HG02938 (cell line): Measurements from ENCODE around the gene RTN4RL1.

Experiments
- ATAC-seq: cut with Tn5 transposase; IDR thresholded peaks from one replicate; pipeline ENCODE4 v1.9.1; 2021; ENCODE audit warnings: mild to moderate bottlenecking, moderate library complexity; ENCODE audit not compliant: unreplicated experiment

The RTN4RL1 gene

DNA sequence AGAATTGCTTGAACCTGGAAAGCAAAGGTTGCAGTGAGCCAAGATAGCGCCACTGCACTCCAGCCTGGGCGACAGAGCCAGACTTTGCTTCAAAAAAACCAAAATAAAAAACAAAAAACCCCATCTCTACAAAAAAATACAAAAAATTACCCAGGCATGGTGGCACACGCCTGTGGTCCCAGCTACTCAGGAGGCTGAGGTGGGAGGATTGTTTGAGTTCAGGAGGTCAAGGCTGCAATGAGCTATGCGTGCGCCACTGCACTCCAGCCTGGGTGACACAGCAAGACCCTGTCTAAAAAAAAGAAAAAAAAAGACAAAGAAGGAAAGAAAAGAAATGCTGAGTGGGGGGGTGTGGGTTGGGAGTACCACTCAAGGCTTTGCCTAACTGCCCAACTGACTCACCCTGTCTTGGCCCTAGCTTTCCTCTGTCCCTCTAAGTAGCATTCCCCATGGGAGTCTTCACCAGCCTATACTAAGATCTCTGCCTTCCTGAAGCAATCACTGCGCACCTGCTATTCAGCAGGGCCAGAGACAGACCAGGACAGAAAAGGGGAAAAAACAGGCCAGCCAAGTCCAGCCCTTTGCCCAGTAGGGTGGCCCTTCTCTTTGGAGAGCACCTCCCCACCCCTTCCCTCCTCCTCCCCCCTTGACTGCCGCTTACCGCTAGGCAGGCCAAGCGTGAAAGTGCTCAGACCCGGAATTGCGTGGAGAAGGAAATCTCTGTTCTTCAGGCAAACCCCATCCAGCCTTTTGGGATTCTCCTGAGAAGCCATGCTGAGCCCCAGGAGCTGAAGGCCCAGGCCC lies 45.8 kb downstream of the RTN4RL1 start:
- no peak for ATAC-seq

DNA sequence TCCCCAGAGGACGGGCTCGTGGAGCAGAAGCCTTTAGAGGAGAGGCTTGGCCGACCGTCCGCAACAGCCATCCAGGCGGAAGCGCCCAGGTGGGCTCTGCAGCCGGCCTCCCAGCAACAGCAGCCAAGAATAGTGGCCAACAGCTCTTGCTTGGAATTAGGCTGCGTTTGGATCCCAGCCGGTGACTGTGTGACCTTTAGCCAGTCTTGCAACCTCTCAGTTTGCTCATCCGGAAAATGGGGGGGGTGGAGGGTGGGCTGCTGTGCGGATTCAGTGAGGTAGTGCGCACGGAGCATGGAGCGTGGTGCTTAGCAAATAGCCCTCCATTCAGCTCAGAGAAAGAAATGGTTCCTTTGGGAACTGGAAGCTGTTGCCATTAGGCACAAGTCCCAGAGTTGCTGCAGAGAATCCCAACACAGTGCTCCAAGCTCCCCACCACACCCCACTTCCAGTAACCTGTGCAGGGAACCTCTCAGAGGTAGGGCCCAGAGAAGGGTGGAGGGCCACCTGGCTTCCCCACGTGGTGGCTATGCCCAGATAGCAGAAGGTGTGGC lies 46.7 kb downstream of the RTN4RL1 start:
- no peak for ATAC-seq

DNA sequence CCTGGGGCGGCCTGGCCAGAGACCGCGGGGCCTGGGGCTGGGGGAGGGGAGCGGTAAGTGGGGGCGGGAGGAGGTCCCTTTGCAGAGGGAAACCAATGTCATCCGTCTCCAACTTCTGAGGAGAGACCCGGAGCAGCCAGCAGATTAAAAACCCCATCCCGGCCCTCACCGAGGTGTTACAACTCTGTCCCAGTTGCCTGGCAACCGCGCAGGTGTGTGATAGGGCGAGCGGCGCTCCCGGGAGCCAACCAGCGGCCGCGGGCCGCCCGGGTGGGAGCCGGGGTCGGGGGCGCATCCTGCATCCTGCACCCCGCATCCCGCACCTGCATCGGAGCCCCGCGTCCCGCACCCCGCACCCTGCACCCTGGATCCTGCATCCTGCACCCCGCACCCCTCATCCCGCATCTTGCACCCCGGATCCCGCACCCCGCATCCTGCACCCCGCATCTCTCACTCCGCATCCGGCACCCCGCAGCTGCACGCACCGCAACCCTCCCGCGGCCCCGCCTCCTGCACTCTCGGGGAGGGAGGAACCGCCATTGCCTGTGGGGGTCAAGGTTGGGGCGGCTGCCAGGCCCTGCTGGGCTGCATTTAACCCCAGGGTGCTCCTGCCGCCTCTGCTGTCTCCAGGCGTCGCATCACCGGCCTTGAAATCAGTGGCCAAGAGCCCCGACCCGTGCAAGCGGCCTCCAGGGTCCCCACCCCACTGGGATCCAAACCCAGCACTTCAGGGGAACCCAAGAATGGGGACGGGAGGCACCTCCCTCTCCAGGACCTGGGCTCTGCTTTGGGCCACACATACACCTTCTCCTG lies 47.3 kb downstream of the RTN4RL1 start:
- ATAC-seq: no peak

DNA sequence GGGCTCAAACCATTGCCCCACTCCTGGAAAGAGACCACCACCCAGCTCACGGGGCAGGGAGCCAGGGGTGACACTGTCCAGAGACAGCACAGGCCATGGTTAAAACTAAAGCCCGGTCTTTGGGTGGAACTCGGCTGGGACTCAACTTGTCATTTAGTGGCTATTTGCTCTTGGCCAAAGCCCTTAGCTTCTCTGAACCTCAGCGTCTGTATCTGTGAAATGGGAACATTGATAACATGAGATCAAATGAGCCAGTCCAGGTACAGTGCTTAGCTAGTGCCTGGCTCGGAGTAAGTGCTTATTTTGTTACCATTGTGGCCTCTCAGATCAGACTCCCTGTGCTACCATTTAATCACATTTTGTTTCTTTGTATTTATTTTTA lies 48.5 kb downstream of the RTN4RL1 start:
- no peak for ATAC-seq

DNA sequence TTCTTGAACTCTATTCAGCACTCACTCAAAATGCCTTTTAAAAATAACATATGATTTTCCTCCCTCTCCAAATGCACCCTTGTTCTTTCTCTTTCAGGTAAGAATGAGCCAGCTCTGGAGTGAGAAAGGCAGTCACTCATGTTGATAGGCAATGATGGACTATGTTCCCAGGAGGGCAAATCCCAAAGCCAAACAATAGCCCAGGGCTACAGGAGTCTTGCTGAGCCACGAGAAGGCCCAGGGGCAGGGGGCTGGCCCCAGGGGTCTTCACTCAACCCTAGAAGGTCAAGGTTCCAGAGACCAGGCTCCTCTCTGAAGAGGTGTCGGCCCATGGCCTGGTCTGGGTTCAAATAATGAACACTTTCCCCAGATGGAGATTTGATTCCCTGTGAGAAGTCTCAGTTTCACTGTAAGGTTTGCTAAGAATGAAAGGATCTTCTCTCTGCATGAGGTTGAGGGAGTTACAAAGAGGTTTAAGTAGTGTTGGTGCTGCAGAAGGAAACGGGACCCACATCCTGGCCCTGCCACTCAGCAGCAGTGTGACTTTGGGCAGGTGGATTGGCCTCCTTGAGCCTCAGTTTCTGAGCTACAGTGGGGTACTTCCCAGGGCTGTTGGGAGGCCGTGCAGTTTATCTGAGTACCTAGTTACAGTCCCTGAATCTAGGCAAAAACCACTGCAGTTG lies 49.0 kb downstream of the RTN4RL1 start:
- no peak for ATAC-seq

DNA sequence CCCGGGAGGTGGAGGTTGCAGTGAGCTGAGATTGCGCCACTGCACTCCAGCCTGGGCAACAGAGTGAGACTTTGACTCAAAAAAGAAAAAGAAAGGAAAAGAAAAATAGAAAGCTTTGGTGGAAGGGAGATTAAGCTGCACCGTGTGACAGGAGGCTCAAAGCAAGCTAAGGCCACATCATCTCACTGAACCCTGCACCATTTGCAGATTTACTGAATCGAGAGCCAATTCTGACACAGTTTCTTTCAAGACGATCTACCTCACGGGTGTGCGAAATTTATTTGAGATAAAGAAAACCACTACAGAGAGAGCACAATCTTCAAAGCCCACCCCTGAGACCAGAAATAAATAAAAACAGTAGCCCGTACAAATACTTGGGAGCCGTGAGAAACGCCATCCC lies 49.6 kb downstream of the RTN4RL1 start:
- ATAC-seq: no peak

DNA sequence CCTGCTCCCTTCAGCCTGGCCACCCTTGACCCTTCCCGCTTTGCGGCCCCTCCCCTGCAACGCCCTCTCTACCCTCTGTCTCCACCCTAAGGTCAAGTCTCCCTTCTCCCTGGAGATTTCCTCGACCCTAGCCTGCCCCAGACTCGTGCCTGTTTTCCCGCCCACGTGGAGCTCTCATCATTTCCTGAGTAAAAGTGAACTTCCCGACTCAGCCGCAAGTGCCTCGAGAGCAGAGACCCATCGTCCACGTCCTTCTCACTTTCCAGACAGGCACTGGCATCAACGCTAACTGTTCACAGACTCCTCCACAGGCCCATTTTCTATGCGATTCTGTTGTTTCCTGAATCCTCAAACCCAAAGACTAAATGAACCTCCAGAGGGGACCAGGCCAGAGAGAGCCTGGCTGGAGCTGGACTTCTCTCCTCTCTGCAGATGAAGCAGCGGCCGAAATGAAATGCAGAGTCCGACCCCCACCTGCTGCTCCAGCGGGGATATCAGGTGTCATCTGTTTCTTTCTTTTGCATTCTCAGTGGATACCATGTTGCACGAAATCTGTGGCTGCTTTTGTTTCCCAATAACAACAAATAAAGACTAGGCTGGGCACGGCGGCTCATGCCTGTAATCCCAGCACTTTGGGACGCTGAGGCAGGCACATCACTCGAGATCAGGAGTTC lies 52.5 kb downstream of the RTN4RL1 start:
- ATAC-seq: no peak

DNA sequence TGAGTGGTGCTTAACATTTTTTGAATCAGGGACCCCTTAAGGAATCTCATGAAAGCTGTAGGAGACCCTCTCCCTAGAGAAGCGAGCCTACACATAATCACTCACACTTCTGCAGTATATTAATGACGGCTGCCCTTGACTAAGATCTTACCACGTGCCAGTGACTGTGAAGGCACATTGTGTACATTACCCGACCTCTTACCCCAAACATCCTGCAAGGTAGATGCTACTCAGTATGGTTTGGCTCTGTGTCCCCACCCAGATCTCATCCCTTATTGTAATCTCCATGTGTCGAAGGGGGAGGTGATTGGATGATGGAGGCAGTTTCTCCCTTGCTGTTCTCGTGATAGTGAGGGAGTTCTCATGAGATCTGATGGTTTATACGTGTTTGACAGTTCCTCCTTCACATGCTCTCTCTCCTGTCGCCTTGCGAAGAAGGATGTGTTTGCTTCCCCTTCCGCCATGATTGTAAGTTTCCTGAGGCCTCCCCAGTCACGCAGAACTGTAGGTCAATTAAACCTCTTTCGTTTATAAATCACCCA lies 54.2 kb downstream of the RTN4RL1 start:
- ATAC-seq: no peak

DNA sequence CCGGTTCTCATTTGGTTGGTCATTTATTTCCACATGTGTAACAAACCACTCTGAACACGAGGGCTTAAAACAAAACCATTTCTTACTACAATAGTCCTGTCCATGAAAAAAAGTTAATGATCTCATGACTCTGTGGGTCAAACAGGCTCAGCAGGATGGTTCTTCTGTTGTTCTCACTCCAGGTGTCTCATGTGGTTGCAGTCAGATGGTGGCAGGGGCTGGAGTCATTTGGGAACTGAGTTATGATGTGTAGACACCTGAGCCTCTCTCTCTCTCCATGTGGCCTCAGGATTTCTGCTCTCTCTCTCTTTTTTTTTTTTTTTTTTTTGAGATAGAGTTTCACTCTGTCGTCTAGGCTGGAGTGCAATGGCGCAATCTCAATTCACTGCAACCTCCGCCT lies 55.4 kb downstream of the RTN4RL1 start:
- no peak for ATAC-seq

DNA sequence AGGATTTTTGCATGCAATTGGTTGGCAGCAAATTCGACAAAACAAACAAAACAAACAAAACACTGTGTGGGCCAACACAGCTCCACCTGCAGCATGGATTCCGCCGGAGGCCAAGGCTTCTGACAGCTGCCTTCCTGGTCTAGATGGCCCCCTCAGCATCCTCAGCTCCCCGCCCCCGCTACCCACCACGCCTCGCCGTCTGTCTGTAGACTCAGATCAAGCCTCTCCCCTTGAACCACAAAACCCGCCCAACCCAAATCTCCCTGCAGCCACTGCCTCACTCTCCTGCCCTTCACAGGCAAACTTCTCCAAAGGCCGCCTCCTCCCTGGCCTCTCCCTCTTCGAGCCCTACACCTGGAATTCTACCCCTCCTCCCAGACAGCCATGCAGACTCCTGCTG lies 57.9 kb downstream of the RTN4RL1 start:
- no peak for ATAC-seq

DNA sequence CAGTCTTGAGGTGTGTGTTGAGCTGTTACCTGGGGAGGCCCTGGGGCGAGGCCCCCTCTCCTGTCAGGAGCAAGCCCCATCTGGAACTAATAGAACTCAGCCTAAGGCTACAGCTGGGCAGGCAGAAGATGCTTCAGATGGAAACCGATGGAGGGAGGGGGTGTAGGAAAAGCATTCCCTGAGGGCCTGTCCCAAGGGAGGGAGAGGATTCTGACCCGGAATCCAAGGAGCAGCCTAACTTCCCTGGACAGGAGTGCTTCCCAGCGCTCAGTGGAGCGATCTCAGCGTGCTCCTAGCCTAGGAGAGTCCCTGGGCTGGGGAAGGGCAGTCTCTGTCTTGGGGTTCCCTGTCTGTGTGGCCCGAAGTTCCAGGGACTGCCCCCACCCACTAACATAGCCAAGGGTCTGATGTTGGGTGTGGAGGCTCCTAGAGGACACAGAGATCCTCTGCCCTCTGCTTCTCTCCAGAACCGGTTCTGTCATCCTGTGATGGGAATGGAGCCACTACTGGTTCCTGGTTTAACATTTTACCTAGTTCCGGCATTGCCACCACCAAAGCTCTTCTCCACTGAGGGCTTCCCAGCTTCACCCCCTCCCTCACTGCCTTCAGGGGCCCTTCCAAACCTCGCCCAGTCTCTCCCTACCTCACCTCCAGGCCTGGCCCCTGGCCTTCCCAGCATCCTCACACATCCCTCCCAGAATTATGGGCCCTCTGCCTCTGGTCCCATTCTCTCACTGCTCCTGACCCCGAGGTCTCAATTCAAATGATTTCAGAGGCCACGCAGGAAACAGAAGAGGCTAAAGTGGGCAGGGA lies 58.7 kb downstream of the RTN4RL1 start:
- no peak for ATAC-seq

DNA sequence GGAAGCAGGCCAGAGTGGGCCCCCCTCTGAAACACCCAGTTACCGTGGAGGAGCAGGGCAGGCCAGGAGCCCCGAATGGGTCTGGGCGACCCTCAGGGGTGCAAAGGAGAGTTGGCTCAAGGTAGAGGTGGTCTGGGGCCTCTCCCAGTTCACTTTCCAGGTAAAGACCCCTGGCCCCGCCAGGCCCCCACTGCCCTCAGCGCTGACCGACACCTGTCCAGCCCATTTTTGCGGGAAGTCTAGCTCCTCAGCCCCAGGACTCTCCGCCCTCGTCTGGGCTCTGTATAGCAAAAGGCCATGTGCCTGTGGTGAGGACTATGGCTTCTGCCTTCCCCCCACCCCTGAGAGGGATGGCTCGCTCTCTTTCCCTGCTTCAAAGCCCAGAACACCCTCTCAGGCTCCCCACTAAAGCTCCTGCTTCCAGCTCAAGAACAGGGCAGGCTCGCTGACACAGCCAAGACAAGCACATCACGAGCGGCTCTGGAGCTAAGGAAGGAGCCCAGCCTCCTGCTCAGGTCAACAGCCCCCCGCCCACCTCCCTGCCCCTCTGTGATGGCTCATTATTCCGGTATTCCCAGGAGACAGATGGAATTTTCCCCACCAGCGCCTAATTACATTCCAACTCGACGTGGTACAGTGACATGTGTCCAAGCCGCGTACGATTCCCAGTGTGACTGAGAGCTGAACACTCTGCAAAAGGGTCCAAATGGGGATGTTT lies 59.4 kb downstream of the RTN4RL1 start:
- no peak for ATAC-seq

DNA sequence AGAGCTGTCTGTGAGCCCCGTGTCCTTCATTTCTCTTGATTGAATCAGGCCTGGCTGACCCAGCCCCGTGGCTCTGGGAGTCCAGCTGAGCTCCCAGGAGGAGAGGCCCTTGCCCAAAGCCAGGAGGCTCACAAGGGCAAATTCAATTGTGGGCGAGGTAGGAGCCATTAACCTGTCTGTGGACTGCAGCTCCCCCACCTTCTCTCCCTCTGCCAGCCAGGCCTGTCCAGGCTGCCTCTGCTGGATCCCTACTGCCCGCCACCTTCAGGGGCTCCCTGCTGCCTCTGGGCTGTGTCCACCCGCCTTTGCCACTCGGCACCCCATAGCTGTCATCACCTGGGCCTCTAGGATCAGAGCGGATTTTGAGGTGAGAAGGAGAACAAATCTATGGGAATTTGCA lies 61.9 kb downstream of the RTN4RL1 start:
- ATAC-seq: no peak

DNA sequence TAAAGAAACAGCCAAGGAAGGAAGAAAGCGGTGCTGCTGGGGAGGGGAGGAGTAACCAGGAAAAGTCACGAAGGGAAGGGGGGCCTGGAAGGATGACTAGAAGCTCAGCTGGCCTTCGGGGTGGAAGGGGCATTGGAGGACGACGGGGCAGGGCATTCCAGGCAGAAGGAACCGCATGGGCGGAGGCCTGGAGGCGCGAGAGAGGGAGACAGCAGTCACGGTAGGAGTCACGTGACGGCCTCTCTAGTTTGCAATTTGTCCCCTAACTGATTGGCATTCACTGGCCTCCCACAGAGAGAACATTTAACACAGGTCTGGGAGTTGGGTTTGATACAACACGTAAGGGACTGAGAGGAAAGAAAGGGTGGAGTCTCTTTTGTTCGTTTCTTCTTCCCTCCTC lies 63.9 kb downstream of the RTN4RL1 start:
- no peak for ATAC-seq

DNA sequence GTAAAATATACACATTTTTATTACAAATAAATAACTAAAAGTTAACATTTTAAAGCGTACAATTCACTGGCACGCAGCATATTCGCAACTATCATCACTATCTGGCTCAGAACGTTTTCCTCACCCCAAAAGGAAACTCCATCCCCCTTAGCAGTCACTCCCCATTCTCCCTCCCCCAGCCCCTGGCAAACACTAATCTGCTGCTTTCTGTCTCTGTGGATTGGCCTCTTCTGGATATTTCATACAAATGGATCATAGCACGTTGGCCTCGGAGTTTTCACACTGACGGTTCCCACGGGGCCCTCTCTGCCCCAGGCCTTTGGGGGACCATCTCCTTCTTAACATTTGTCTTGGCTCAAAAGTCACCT lies 64.6 kb downstream of the RTN4RL1 start:
- no peak for ATAC-seq

DNA sequence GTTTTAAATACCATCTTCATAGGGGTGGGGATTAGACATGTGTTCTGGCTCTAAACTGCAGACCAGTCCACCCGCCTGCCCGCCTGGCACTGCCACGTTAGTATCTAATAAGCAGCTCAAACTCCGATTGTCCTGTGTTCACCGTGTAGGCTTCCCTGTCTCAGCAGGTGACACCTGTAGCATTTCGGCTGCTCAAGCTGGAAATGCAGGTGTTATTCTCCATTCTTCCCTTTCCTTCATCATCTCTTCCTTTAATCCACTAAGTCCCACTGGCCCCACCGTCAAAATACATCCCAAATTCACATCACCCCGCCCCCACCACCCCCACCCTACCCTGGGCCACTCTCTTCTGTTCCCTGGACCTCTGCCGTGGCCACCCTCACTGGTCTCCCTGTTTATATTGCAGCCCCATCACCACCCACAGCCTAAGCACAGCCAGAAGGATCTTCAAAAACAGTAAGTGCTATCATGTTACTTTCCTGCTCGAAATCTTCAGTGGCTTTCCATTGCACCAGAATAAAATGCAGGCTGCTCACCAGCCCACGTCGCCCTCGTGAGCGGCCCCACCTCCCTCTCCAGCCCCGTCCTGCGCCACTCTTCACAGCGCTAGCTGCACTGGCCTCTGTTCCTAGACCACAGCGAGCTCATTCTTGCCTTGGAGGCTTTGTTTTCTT lies 65.1 kb downstream of the RTN4RL1 start:
- ATAC-seq: no peak

DNA sequence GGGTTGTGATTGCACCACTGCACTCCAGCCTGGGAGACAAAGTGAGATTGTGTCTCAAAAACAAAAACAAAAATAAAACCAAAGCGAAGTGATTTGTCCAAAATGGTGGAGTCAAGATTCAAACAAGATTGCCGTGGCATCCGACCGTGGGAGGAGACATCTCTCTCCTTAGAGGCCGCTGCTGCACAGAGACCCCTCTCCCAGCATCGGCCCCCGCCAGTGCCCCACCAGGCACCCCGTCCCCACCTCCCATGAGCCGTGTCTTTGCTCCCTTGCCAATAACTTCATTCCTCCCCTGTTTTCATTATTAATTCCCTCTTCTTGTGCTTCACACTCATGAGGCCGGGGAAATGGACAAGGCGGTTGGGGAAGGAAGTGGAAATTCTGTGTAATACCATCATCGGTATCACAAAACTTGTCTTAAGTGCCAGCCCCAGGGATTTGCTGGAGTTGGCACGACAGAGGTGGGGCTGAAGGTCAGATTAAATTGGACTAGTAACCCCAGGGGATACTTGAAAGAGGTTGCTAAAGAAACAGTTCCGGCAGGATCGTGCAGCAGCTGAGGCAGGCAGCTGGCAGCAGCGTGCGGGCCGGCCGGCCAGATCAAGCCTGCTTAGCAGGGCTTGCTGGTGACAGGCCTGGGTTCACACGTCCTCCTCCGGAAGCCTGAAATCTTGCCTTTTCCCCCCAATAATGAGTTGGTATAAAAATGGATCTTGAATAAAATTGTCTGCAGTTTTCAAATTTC lies 66.8 kb downstream of the RTN4RL1 start:
- no peak for ATAC-seq

DNA sequence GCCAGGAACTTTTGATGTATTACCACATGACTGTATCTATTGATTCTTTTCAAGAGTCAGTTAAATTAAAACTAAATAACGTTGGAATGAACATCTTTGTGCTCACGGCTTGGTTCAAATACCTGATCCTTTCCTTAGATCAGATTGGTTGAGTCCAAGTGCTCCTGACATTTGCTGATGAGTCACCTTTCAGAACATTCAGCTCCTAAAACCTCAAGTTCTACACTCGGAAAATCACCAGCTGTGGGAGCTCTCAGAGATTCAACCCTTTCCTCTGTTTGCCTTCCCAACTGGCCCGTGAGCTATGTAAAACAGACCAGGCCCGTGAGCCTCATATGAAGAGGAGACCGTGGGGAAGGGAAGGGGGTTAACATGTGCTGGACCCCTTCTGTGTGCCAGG lies 68.1 kb downstream of the RTN4RL1 start:
- no peak for ATAC-seq
